Activated T-cell treated with anti-CD3 and anti-CD28 coated beads, Interleukin-2, amount 50 U/mL, for 4 hours (primary cell): ENCODE results near the gene CYB5B. TPM values are rescaled to one million over a fixed set of nuclear protein-coding genes. Genes with fewer than 3 reads are reported as not detected.
A peak's percentile ranks its signal among the peaks of the same experiment; 100 is the strongest.

Experiments
- ATAC-seq, 2 donors: fragments of 200-7000 bp; cut with Tn5 transposase; one replicate each; pipeline ENCODE4 v1.10.0; 2021
- DNase-seq: peaks from one replicate; pipeline ENCODE4 v3.0.0-alpha.2; 2020
- H3K27me3 Mint-ChIP-seq: one replicate; pipeline ENCODE4 v1.8.0; 2021; ENCODE audit warnings: low read depth, mixed read lengths
- H3K36me3 Mint-ChIP-seq: one replicate; pipeline ENCODE4 v1.8.0; 2022; ENCODE audit warnings: mixed read lengths; ENCODE audit not compliant: insufficient read depth
- H3K4me1 Mint-ChIP-seq: one replicate; pipeline ENCODE4 v1.8.0; 2021; ENCODE audit warnings: low read depth, mixed read lengths
- H3K4me3 Mint-ChIP-seq: one replicate; pipeline ENCODE4 v1.8.0; 2021; ENCODE audit warnings: mild to moderate bottlenecking, moderate library complexity, mixed read lengths
- H3K9me3 Mint-ChIP-seq: one replicate; pipeline ENCODE4 v1.8.0; 2021; ENCODE audit warnings: mixed read lengths
- total RNA-seq, 3 donors: library from RNA; stranded (reverse); gene quantifications; one replicate each; pipeline ENCODE4 v1.2.1, GENCODE V29; 2021

The CYB5B gene
- total RNA-seq = 100 to 1,000 TPM; 112 to 124 (median 114) TPM

- peaks cover 16% of the 10 kb centered on the region for H3K36me3 Mint-ChIP-seq
- H3K4me1 Mint-ChIP-seq = peaks cover 31% of the 10 kb centered on the region
- peaks cover 7% of the 10 kb centered on the region for H3K9me3 Mint-ChIP-seq
- ATAC-seq (peak; percentile 97), DNase-seq (peak; percentile 93)
- H3K4me3 Mint-ChIP-seq = peak within 1 kb of the TSS; percentile 90
- H3K27me3 Mint-ChIP-seq = no peaks in the 10 kb centered on the region
Measured at GRCh38 chr16:69424053-69424934, at the start of gene CYB5B. TSS of gene CYB5B (plus strand) at chr16:69424619. CDS start at chr16:69424684, 65 bp downstream.

- DNase-seq (no peak), ATAC-seq (no peak)
- H3K36me3 Mint-ChIP-seq = peaks cover 26% of the 10 kb centered on the region
- H3K27me3 Mint-ChIP-seq = no peaks in the 10 kb centered on the region
- no peaks in the 10 kb centered on the region for H3K9me3 Mint-ChIP-seq
- peaks cover 24% of the 10 kb centered on the region for H3K4me1 Mint-ChIP-seq
- H3K4me3 Mint-ChIP-seq = no peak overlapping the region
Measured at GRCh38 chr16:69376393-69377059, 47.9 kb upstream of the CYB5B start.

GRCh38 chr16:69378036-69378435 lies 46.4 kb upstream of the CYB5B start:
- Mint-ChIP-seq H3K36me3 (peaks cover 25% of the 10 kb centered on the region), H3K4me3 (no peak overlapping the region), H3K9me3 (no peaks in the 10 kb centered on the region), H3K27me3 (no peaks in the 10 kb centered on the region), H3K4me1 (peaks cover 30% of the 10 kb centered on the region)
- no peak for DNase-seq
- no peak for ATAC-seq

GRCh38 chr16:69378760-69379159 lies 45.7 kb upstream of the CYB5B start:
- Mint-ChIP-seq H3K9me3 (no peaks in the 10 kb centered on the region), H3K27me3 (no peaks in the 10 kb centered on the region), H3K36me3 (peaks cover 24% of the 10 kb centered on the region)

GRCh38 chr16:69381231-69381630 lies 43.2 kb upstream of the CYB5B start:
- Mint-ChIP-seq H3K36me3 (peaks cover 30% of the 10 kb centered on the region), H3K27me3 (no peaks in the 10 kb centered on the region), H3K4me3 (no peak overlapping the region), H3K9me3 (no peaks in the 10 kb centered on the region), H3K4me1 (peaks cover 41% of the 10 kb centered on the region)
- no peak for DNase-seq
- ATAC-seq = no peak

More at GRCh38 chr16:69378760-69379159, 45.7 kb upstream of the CYB5B start:
- no peak overlapping the region for H3K4me3 Mint-ChIP-seq
- peak in 1 of 2 donors; percentile 21 for ATAC-seq
- DNase-seq = no peak
- peaks cover 30% of the 10 kb centered on the region for H3K4me1 Mint-ChIP-seq

- Mint-ChIP-seq H3K36me3 (peaks cover 30% of the 10 kb centered on the region), H3K4me3 (no peak overlapping the region), H3K4me1 (peaks cover 41% of the 10 kb centered on the region), H3K27me3 (no peaks in the 10 kb centered on the region), H3K9me3 (no peaks in the 10 kb centered on the region)
- no peak for DNase-seq
- no peak for ATAC-seq
Measured at GRCh38 chr16:69382421-69382820, 42.0 kb upstream of the CYB5B start.

- DNase-seq (no peak), ATAC-seq (no peak)
- H3K36me3 Mint-ChIP-seq = peaks cover 15% of the 10 kb centered on the region
- peaks cover 27% of the 10 kb centered on the region for H3K4me1 Mint-ChIP-seq
- H3K9me3 Mint-ChIP-seq = no peaks in the 10 kb centered on the region
- peak overlapping the region; percentile 96 for H3K4me3 Mint-ChIP-seq
- H3K27me3 Mint-ChIP-seq = no peaks in the 10 kb centered on the region
Measured at GRCh38 chr16:69384974-69385373, 39.4 kb upstream of the CYB5B start.

- DNase-seq (no peak), ATAC-seq (no peak)
- H3K4me1 Mint-ChIP-seq = peaks cover 25% of the 10 kb centered on the region
- peaks cover 15% of the 10 kb centered on the region for H3K36me3 Mint-ChIP-seq
- no peaks in the 10 kb centered on the region for H3K27me3 Mint-ChIP-seq
- H3K4me3 Mint-ChIP-seq = peak overlapping the region; percentile 96
- H3K9me3 Mint-ChIP-seq = no peaks in the 10 kb centered on the region
Measured at GRCh38 chr16:69386596-69386995, 37.8 kb upstream of the CYB5B start.

GRCh38 chr16:69393898-69394849 lies 30.2 kb upstream of the CYB5B start:
- DNase-seq (no peak), ATAC-seq (no peak)
- Mint-ChIP-seq H3K27me3 (no peaks in the 10 kb centered on the region), H3K4me3 (no peak overlapping the region), H3K36me3 (no peaks in the 10 kb centered on the region), H3K9me3 (no peaks in the 10 kb centered on the region), H3K4me1 (peaks cover 7% of the 10 kb centered on the region)

GRCh38 chr16:69395859-69396186 lies 28.6 kb upstream of the CYB5B start:
- no peak for DNase-seq
- H3K9me3 Mint-ChIP-seq = no peaks in the 10 kb centered on the region
- no peaks in the 10 kb centered on the region for H3K27me3 Mint-ChIP-seq
- no peaks in the 10 kb centered on the region for H3K36me3 Mint-ChIP-seq
- peaks cover 7% of the 10 kb centered on the region for H3K4me1 Mint-ChIP-seq
- no peak for ATAC-seq
- H3K4me3 Mint-ChIP-seq = no peak overlapping the region

GRCh38 chr16:69396187-69397061 lies 28.0 kb upstream of the CYB5B start:
- ATAC-seq (peak; percentile 43 to 58), DNase-seq (peak; percentile 68)
- no peaks in the 10 kb centered on the region for H3K9me3 Mint-ChIP-seq
- no peaks in the 10 kb centered on the region for H3K36me3 Mint-ChIP-seq
- no peak overlapping the region for H3K4me3 Mint-ChIP-seq
- H3K4me1 Mint-ChIP-seq = peaks cover 7% of the 10 kb centered on the region
- no peaks in the 10 kb centered on the region for H3K27me3 Mint-ChIP-seq

- Mint-ChIP-seq H3K27me3 (no peaks in the 10 kb centered on the region), H3K9me3 (no peaks in the 10 kb centered on the region), H3K36me3 (no peaks in the 10 kb centered on the region), H3K4me3 (no peak overlapping the region), H3K4me1 (peaks cover 7% of the 10 kb centered on the region)
- ATAC-seq (no peak), DNase-seq (no peak)
Measured at GRCh38 chr16:69397821-69398521, 26.4 kb upstream of the CYB5B start.

- H3K4me1 Mint-ChIP-seq = peaks cover 7% of the 10 kb centered on the region
- no peaks in the 10 kb centered on the region for H3K27me3 Mint-ChIP-seq
- H3K36me3 Mint-ChIP-seq = no peaks in the 10 kb centered on the region
- no peaks in the 10 kb centered on the region for H3K9me3 Mint-ChIP-seq
- ATAC-seq (peak in 1 of 2 donors; percentile 37), DNase-seq (no peak)
- no peak overlapping the region for H3K4me3 Mint-ChIP-seq
Measured at GRCh38 chr16:69399361-69399760, 25.1 kb upstream of the CYB5B start.
